ENCODE measurements around the gene PLCH1. TPM values are rescaled to one million over a fixed set of nuclear protein-coding genes. Genes with fewer than 3 reads are reported as not detected.

PLCH1 gene
- polyA plus RNA-seq, 1 experiment = 0.06 TPM

DNA sequence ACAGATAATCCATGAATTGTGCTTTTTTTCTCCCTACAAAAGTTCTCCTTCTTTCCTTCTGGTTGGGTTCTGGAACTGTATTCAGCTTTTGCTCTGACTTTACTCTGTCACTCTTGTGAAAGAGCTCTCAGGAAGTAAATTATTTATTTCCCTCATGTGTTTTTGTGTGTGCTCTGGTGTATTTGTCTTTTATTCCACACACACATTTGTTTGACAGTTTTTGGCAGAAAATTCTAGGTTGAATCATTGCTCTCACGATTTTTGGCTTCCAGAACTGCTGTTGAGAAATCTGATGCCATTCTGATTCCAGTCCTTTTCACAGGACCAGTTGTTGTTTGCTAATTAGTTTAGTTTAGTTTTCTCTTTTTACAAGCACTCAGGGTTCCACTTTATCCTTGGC, 172.8 kb downstream of the PLCH1 start:
- TF ChIP-seq, protein P1, sequence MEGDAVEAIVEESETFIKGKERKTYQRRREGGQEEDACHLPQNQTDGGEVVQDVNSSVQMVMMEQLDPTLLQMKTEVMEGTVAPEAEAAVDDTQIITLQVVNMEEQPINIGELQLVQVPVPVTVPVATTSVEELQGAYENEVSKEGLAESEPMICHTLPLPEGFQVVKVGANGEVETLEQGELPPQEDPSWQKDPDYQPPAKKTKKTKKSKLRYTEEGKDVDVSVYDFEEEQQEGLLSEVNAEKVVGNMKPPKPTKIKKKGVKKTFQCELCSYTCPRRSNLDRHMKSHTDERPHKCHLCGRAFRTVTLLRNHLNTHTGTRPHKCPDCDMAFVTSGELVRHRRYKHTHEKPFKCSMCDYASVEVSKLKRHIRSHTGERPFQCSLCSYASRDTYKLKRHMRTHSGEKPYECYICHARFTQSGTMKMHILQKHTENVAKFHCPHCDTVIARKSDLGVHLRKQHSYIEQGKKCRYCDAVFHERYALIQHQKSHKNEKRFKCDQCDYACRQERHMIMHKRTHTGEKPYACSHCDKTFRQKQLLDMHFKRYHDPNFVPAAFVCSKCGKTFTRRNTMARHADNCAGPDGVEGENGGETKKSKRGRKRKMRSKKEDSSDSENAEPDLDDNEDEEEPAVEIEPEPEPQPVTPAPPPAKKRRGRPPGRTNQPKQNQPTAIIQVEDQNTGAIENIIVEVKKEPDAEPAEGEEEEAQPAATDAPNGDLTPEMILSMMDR (IDR thresholded peaks at IDR 0.05; ENCODE audit: insufficient read depth, low read depth, low read length) = no peak
- POLR2A ChIA-PET = no interaction called here
- CTCF ChIA-PET = no interaction called here
- H3K36me3 ChIP-seq (ENCODE audit: control insufficient read depth, insufficient read depth, low read length) = no peaks in the 10 kb centered on the region
- peak; percentile 35 for DNase-seq (ENCODE audit: low read depth)
- H3K4me3 ChIP-seq (ENCODE audit: low read depth, low read length) = no peak overlapping the region
- no peaks in the 10 kb centered on the region for H3K27me3 ChIP-seq (ENCODE audit: control insufficient read depth, insufficient read depth, low read length)

DNA sequence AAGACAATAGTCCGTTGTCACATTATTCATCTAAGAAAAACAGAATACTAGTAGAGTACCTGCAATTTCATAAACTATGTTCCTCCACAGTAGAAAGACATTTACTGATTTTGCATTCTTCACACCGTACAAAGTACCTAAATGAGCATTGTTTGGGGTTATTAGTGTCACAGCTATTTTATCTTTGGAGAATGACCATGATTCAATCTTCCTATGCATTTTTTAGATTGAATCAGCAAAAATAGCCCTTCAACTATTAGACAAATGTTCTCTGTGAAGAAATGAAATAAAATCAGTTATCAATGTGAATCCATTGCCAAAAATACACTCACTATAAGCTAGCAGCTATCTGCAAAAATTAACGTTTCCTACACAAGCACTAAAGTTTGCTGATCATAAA, 176.6 kb downstream of the PLCH1 start:
- H3K27me3 ChIP-seq (ENCODE audit: control insufficient read depth, insufficient read depth, low read length) = no peaks in the 10 kb centered on the region
- no peak for DNase-seq (ENCODE audit: low read depth)
- POLR2A ChIA-PET = no interaction called here
- no peaks in the 10 kb centered on the region for H3K36me3 ChIP-seq (ENCODE audit: control insufficient read depth, insufficient read depth, low read length)
- TF ChIP-seq, protein P1 (IDR thresholded peaks at IDR 0.05; ENCODE audit: insufficient read depth, low read depth, low read length) = no peak
- no peak overlapping the region for H3K4me3 ChIP-seq (ENCODE audit: low read depth, low read length)
- CTCF ChIA-PET = interaction anchor here (0.6 to 1.3 kb wide), 3 partner anchors 16 to 133 kb away, joined by 3 to 5 read pairs (median 3); no protein-coding TSS in a partner anchor

DNA sequence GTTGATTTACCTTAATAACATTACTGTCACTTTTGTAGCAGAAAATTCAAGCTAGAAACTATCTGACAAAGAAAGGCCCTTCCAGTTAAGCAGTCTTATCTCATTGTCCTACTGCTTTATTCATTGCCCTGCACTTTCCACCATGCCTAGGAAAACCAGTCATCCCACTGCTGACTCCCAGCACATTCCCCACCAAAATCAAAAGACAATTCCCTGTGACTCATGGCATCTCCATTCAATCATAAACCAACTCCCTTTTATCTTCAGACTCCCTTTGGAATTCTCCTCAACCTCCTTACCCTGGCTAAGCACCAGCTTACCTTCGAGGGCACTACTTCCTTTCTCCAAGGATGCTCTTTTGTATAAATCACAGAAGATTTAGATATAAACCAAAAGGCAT, 184.3 kb downstream of the PLCH1 start:
- no peaks in the 10 kb centered on the region for H3K27me3 ChIP-seq (ENCODE audit: control insufficient read depth, insufficient read depth, low read length)
- H3K36me3 ChIP-seq (ENCODE audit: control insufficient read depth, insufficient read depth, low read length) = no peaks in the 10 kb centered on the region
- no peak overlapping the region for H3K4me3 ChIP-seq (ENCODE audit: low read depth, low read length)
- POLR2A ChIA-PET = no interaction called here
- TF ChIP-seq, protein P1 (IDR thresholded peaks at IDR 0.05; ENCODE audit: insufficient read depth, low read depth, low read length) = no peak
- DNase-seq (ENCODE audit: low read depth) = no peak
- CTCF ChIA-PET = interaction anchor here (0.7 kb wide), 1 partner anchor 1832 kb away, joined by 3 read pairs; no protein-coding TSS in a partner anchor

DNA sequence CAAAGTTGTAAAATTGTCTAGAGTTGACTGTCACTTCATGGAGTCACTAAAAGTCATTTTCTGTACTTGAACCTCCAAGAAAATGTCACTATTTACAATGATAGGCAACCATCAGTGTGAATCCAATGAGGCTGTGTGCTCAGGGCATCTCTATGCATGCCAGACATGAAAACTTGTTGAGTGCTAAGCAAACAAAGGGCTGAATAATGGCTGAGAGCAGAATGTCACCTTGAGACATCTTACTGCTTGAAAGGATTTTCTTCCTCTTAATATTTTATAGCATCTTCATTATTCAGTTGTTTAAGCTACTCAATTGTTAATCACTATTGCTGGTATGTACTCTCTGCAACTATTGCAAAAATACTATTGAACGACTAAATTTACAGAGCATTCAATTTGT, 184.7 kb downstream of the PLCH1 start:
- TF ChIP-seq, protein P1 (IDR thresholded peaks at IDR 0.05; ENCODE audit: insufficient read depth, low read depth, low read length) = no peak
- DNase-seq (ENCODE audit: low read depth) = no peak
- CTCF ChIA-PET = interaction anchor here (0.7 to 1.4 kb wide), 2 partner anchors 39 to 1832 kb away, joined by 3 read pairs; no protein-coding TSS in a partner anchor
- no peaks in the 10 kb centered on the region for H3K27me3 ChIP-seq (ENCODE audit: control insufficient read depth, insufficient read depth, low read length)
- no peaks in the 10 kb centered on the region for H3K36me3 ChIP-seq (ENCODE audit: control insufficient read depth, insufficient read depth, low read length)
- POLR2A ChIA-PET = no interaction called here
- H3K4me3 ChIP-seq (ENCODE audit: low read depth, low read length) = no peak overlapping the region

DNA sequence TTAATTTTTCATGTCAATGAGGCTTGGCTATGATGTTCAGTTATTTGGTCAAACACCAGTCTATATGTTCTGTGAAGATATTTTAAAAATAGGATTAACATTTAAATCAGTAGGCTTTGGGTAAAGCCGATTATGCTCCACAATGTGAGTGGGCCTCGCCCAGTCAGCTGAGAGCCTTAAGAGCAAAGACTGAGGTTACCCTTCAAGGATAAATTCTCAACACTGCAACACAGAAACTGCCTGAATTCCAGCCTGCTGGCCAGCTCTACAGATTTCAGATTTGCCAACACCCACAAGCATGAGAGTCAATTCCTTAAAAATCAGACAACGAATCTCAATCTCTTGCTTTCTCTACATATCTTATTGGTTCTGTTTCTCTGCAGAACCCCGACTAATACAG, 188.3 kb downstream of the PLCH1 start:
- no peak for DNase-seq (ENCODE audit: low read depth)
- POLR2A ChIA-PET = no interaction called here

More for the DNA sequence above, 188.3 kb downstream of the PLCH1 start:
- CTCF ChIA-PET = no interaction called here
- Histone ChIP-seq H3K27me3 (ENCODE audit: control insufficient read depth, insufficient read depth, low read length) (no peaks in the 10 kb centered on the region), H3K36me3 (ENCODE audit: control insufficient read depth, insufficient read depth, low read length) (no peaks in the 10 kb centered on the region), H3K4me3 (ENCODE audit: low read depth, low read length) (no peak overlapping the region)
- TF ChIP-seq, protein P1 (IDR thresholded peaks at IDR 0.05; ENCODE audit: insufficient read depth, low read depth, low read length) = no peak

Data from BJ (cell line).